A549 (cell line): ENCODE measurements around the gene PODXL2. TPM values are rescaled to one million over a fixed set of nuclear protein-coding genes. Genes with fewer than 3 reads are reported as not detected.

Experiments used
- ATAC-seq, 2 experiments: fragments of 200-7000 bp in 1 of 2; fragments of >200 bp in 1 of 2; cut with Nextera tagmentation in 1 of 2; cut with Tn5 transposase in 1 of 2; 3 replicates each; pipeline versions ENCODE4 v1.8.0 to v1.9.1; 2018 to 2020; ENCODE audit warnings: mild to moderate bottlenecking in 1 of 2, moderate library complexity in 1 of 2
- CTCF ChIA-PET: fragments of 300-600 bp; sonication (Branson Sonifier 250); formaldehyde crosslinking; extraction: SDS; loops from one replicate; lab custom pipeline; 2021; ENCODE audit warnings: antibody characterized with exemption, inconsistent platforms; lab: Yijun Ruan, JAX
- POLR2A ChIA-PET: fragments of 350-600 bp; formaldehyde crosslinking; extraction: SDS; loops from one replicate; lab custom pipeline; 2021; ENCODE audit warnings: antibody characterized with exemption, inconsistent platforms; lab: Yijun Ruan, JAX
- DNase-seq, 2 experiments: peaks; one replicate each; pipeline versions ENCODE4 v3.0.0 to v3.0.0-alpha.2; 2011 to 2016; ENCODE audit warnings: low read depth in 1 of 2, low spot score in 1 of 2
- FAIRE-seq: peaks from 2 replicates; lab custom pipeline; 2011; peaks lifted over from hg19 to GRCh38; lab: Jason Lieb, UNC
- H3K27ac ChIP-seq, 2 experiments: fragments of >200 bp; sonication (Bioruptor Twin); formaldehyde crosslinking; 3 replicates each; pipeline ENCODE4 v1.5.1; 2016 to 2017
- H3K4me1 ChIP-seq: fragments of >200 bp; sonication (Bioruptor Twin); formaldehyde crosslinking; 3 replicates; pipeline ENCODE4 v1.6.1; 2016
- H3K4me2 ChIP-seq: fragments of >200 bp; sonication (Bioruptor Twin); formaldehyde crosslinking; 3 replicates; pipeline ENCODE4 v1.6.1; 2016
- H3K4me3 ChIP-seq: fragments of >200 bp; sonication (Bioruptor Twin); formaldehyde crosslinking; 3 replicates; pipeline ENCODE4 v1.5.1; 2016
- H3K9me3 ChIP-seq: fragments of >200 bp; sonication (Bioruptor Twin); formaldehyde crosslinking; 3 replicates; pipeline ENCODE4 v1.6.1; 2016
- BHLHE40 ChIP-seq: IDR thresholded peaks from 2 replicates; pipeline ENCODE4 v1.6.1; 2012; ENCODE audit warnings: low read depth, low read length, inconsistent platforms
- CBX2 ChIP-seq: fragments of 200-600 bp; sonication (generic); IDR thresholded peaks from 2 replicates; pipeline ENCODE4 v1.6.1; 2016; ENCODE audit warnings: low read depth, mild to moderate bottlenecking, borderline replicate concordance
- CBX8 ChIP-seq: fragments of 200-600 bp; sonication (generic); IDR thresholded peaks from 2 replicates; pipeline ENCODE4 v1.6.1; 2016
- CEBPB ChIP-seq, 2 experiments: fragments of >200 bp in 1 of 2; sonication (Bioruptor Twin) in 1 of 2; formaldehyde crosslinking in 1 of 2; IDR thresholded peaks; 2 replicates each; pipeline ENCODE4 v1.6.1; 2012 to 2016
- CTCF ChIP-seq: fragments of >200 bp; sonication (Bioruptor Twin); formaldehyde crosslinking; IDR thresholded peaks from 3 replicates; pipeline ENCODE4 v1.5.1; 2016
- ESRRA ChIP-seq: fragments of 150-350 bp; IDR thresholded peaks from 2 replicates; pipeline ENCODE4 v1.6.1; 2014; ENCODE audit warnings: mild to moderate bottlenecking, low read length, borderline replicate concordance
- FOSB ChIP-seq: fragments of 250-450 bp; sonication (Bioruptor Pico); IDR thresholded peaks from 2 replicates; pipeline ENCODE4 v1.5.0; 2020; ENCODE audit warnings: mild to moderate bottlenecking, moderate library complexity
- FOSL2 ChIP-seq, 2 experiments: fragments of 450-650 bp in 1 of 2; fragments of >200 bp in 1 of 2; sonication (Bioruptor Twin) in 1 of 2; formaldehyde crosslinking; IDR thresholded peaks; 2 replicates each; pipeline versions ENCODE4 v1.5.0 to v1.6.1; 2016 to 2020; ENCODE audit warnings: mild to moderate bottlenecking in 1 of 2, moderate library complexity in 1 of 2
- FOXS1 ChIP-seq: fragments of 250-450 bp; sonication (Bioruptor Pico); IDR thresholded peaks from 2 replicates; pipeline ENCODE4 v1.5.0; 2020; ENCODE audit warnings: mild to moderate bottlenecking, moderate library complexity
- HDAC2 ChIP-seq: fragments of 200-600 bp; sonication (generic); IDR thresholded peaks from 2 replicates; pipeline ENCODE4 v1.6.1; 2016
- HOXA7 ChIP-seq: fragments of 250-450 bp; sonication (Bioruptor Pico); IDR thresholded peaks from 2 replicates; pipeline ENCODE4 v1.5.0; 2020; ENCODE audit warnings: mild to moderate bottlenecking, moderate library complexity
- HOXB13 ChIP-seq: fragments of 250-450 bp; sonication (Bioruptor Pico); IDR thresholded peaks from 2 replicates; pipeline ENCODE4 v1.5.0; 2020; ENCODE audit warnings: low read depth, mild to moderate bottlenecking, moderate library complexity
- JUN ChIP-seq, 2 experiments: fragments of >200 bp; sonication (Bioruptor Twin); formaldehyde crosslinking; IDR thresholded peaks; 2 replicates in 1 of 2; 3 replicates in 1 of 2; pipeline ENCODE4 v1.6.1; 2016 to 2017
- JUNB ChIP-seq: fragments of >200 bp; sonication (Bioruptor Twin); formaldehyde crosslinking; IDR thresholded peaks from 2 replicates; pipeline ENCODE4 v1.6.1; 2016
- KDM1A ChIP-seq: fragments of 200-600 bp; sonication (generic); IDR thresholded peaks from 2 replicates; pipeline ENCODE4 v1.6.1; 2016; ENCODE audit warnings: low read depth, mild to moderate bottlenecking
- KDM5A ChIP-seq: fragments of 200-600 bp; sonication (generic); IDR thresholded peaks from 2 replicates; pipeline ENCODE4 v1.6.1; 2016; ENCODE audit warnings: antibody characterized with exemption, mild to moderate bottlenecking
- MAZ ChIP-seq: fragments of 150-350 bp; IDR thresholded peaks from 2 replicates; pipeline ENCODE4 v1.6.1; 2014; ENCODE audit warnings: antibody characterized with exemption, low read depth, low read length, borderline replicate concordance
- MYC ChIP-seq: IDR thresholded peaks from 2 replicates; pipeline ENCODE4 v1.6.1; 2012; ENCODE audit warnings: mild to moderate bottlenecking, inconsistent platforms, low read length, improper control_type of control experiment, borderline replicate concordance
- RARB ChIP-seq: fragments of 250-450 bp; sonication (Bioruptor Pico); IDR thresholded peaks from 2 replicates; pipeline ENCODE4 v1.8.0; 2021; ENCODE audit warnings: mild to moderate bottlenecking, moderate library complexity
- REST ChIP-seq: fragments of 200-600 bp; sonication (generic); IDR thresholded peaks from 2 replicates; pipeline ENCODE4 v1.6.1; 2016; ENCODE audit warnings: antibody characterized with exemption, mild to moderate bottlenecking, moderate library complexity
- SREBF2 ChIP-seq: fragments of 450-650 bp; IDR thresholded peaks from 2 replicates; pipeline ENCODE4 v1.6.1; 2014; ENCODE audit warnings: mild to moderate bottlenecking, moderate library complexity
- TFCP2L1 ChIP-seq: fragments of 250-450 bp; sonication (Bioruptor Pico); IDR thresholded peaks from 2 replicates; pipeline ENCODE4 v1.5.0; 2021; ENCODE audit warnings: mild to moderate bottlenecking
- TP53 ChIP-seq: fragments of 250-450 bp; sonication (Bioruptor Pico); IDR thresholded peaks from 2 replicates; pipeline ENCODE4 v1.5.0; 2021; ENCODE audit warnings: mild to moderate bottlenecking, moderate library complexity
- ZC3H11A ChIP-seq: fragments of 450-650 bp; IDR thresholded peaks from 2 replicates; pipeline ENCODE4 v1.6.1; 2014; ENCODE audit warnings: antibody characterized with exemption, mild to moderate bottlenecking
- WGBS: methylation state at CpG from one replicate; pipeline ENCODE4 v1.1.6; 2017; ENCODE audit errors: missing lambda C conversion rate; 5-methylcytosine and 5-hydroxymethylcytosine counted together
- polyA plus RNA-seq, 4 experiments: library from polyadenylated mRNA; depleted of rRNA in 3 of 4; stranded (reverse); fragments of >200 nt; fragmentation: RNase III in 1 of 4; extraction: RNeasy Plus Mini Kit Qiagen cat#74134 plus additional on column Dnase treatment in 1 of 4; gene quantifications; 2 replicates in 3 of 4; 3 replicates in 1 of 4; pipeline ENCODE4 v1.2.3, GENCODE V29; 2011 to 2017

Gene PODXL2
- polyA plus RNA-seq, 2 of the 4 experiments (the other 2 are of a cell fraction) = 4.2 to 5.5 TPM

- TF ChIP-seq ESRRA (no peak), CEBPB (IDR thresholded peaks at IDR 0.05) (no peak), CBX8 (no peak), CBX2 (no peak), MAZ (no peak), BHLHE40 (no peak), HOXA7 (no peak), KDM1A (no peak), RARB (CRISPR knock-in tag) (no peak), JUN (IDR thresholded peaks at IDR 0.05) (no peak), TFCP2L1 (CRISPR knock-in tag) (no peak), MYC (no peak), FOSL2 (IDR thresholded peaks at IDR 0.05) (no peak), FOSL2 (CRISPR knock-in tag; IDR thresholded peaks at IDR 0.05) (no peak), FOXS1 (CRISPR knock-in tag) (no peak), CTCF (no peak), FOSB (no peak), ZC3H11A (no peak), KDM5A (no peak), TP53 (CRISPR knock-in tag) (no peak)
- TF ChIP-seq, all 56 proteins: peak for 0
- ChIA-PET POLR2A (no interaction called here), CTCF (interaction anchor here (0.6 to 1.2 kb wide), 2 partner anchors 23 to 141 kb away, joined by 3 to 4 read pairs; no protein-coding TSS in a partner anchor)
- WGBS = 81% methylated on average over 7 of the region's 8 CpGs
- no peak for DNase-seq
- no peak for FAIRE-seq
- no peak overlapping the region for H3K4me3 ChIP-seq
- H3K4me1 ChIP-seq = peaks cover 11% of the 10 kb centered on the region
- H3K9me3 ChIP-seq = no peaks in the 10 kb centered on the region
- no peak overlapping the region for H3K4me2 ChIP-seq
- H3K27ac ChIP-seq = no peak overlapping the region
- no peak for ATAC-seq
Observed at GRCh38 chr3:127715532-127715931, 86.5 kb downstream of the PODXL2 start.

- H3K4me1 ChIP-seq = peaks cover 2% of the 10 kb centered on the region
- POLR2A ChIA-PET = no interaction called here
- no peak for FAIRE-seq
- no peak for TF ChIP-seq FOSL2 (IDR thresholded peaks at IDR 0.05)
- TF ChIP-seq FOSL2 (CRISPR knock-in tag; IDR thresholded peaks at IDR 0.05) = no peak
- no peak for TF ChIP-seq REST
- no peak for TF ChIP-seq HOXB13 (CRISPR knock-in tag)
- no peak for TF ChIP-seq HDAC2
- no peak for TF ChIP-seq JUNB
- no peak for TF ChIP-seq SREBF2
- TF ChIP-seq, all 56 proteins: peak for 0
- CTCF ChIA-PET = interaction anchor here (1.0 to 1.2 kb wide), 2 partner anchors 19 to 141 kb away, joined by 3 read pairs; no protein-coding TSS in a partner anchor
- DNase-seq (no peak), ATAC-seq (no peak)
- Histone ChIP-seq H3K27ac (no peak overlapping the region), H3K9me3 (no peaks in the 10 kb centered on the region), H3K4me2 (no peak overlapping the region), H3K4me3 (no peak overlapping the region)
- WGBS = 93% methylated on average over 5 of the region's 6 CpGs
Observed at GRCh38 chr3:127716384-127716783, 87.4 kb downstream of the PODXL2 start.
